ENCODE measurements around the gene CEP43. TPM values are rescaled to one million over a fixed set of nuclear protein-coding genes. Genes with fewer than 3 reads are reported as not detected.

CEP43 gene
- total RNA-seq, 1 donor from 2014 or later = 11.8 TPM

DNA sequence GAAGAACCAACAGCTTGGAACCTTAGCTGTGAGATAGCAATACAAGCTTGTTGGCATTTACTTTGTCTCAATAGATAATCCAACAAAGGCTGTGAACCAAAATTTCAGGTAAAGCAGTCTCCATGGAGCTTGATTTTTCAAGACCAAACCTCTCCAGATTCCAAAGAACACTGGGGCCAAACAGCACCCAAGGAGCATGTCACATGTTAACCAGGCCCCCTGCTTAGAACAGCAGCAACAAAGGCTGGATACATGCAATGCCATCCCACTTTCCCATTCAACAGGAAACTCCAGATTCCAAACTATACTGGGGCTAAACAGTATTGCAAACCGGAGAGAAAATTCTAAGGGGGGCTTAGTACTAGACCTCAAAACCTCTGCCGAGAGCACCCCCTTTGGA, 27.1 kb upstream of the CEP43 start:
- DNase-seq (ENCODE audit: low read depth) = no peak
- no peak for FAIRE-seq
- TF ChIP-seq, protein P1, sequence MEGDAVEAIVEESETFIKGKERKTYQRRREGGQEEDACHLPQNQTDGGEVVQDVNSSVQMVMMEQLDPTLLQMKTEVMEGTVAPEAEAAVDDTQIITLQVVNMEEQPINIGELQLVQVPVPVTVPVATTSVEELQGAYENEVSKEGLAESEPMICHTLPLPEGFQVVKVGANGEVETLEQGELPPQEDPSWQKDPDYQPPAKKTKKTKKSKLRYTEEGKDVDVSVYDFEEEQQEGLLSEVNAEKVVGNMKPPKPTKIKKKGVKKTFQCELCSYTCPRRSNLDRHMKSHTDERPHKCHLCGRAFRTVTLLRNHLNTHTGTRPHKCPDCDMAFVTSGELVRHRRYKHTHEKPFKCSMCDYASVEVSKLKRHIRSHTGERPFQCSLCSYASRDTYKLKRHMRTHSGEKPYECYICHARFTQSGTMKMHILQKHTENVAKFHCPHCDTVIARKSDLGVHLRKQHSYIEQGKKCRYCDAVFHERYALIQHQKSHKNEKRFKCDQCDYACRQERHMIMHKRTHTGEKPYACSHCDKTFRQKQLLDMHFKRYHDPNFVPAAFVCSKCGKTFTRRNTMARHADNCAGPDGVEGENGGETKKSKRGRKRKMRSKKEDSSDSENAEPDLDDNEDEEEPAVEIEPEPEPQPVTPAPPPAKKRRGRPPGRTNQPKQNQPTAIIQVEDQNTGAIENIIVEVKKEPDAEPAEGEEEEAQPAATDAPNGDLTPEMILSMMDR (IDR thresholded peaks at IDR 0.05; ENCODE audit: insufficient read depth, low read length, severe bottlenecking) = no peak
- Histone ChIP-seq H3K27me3 (ENCODE audit: control insufficient read depth, insufficient read depth, low read length) (no peaks in the 10 kb centered on the region), H3K4me3 (ENCODE audit: low read depth, low read length) (no peak overlapping the region), H3K36me3 (ENCODE audit: control insufficient read depth, insufficient read depth, low read length) (no peaks in the 10 kb centered on the region)

DNA sequence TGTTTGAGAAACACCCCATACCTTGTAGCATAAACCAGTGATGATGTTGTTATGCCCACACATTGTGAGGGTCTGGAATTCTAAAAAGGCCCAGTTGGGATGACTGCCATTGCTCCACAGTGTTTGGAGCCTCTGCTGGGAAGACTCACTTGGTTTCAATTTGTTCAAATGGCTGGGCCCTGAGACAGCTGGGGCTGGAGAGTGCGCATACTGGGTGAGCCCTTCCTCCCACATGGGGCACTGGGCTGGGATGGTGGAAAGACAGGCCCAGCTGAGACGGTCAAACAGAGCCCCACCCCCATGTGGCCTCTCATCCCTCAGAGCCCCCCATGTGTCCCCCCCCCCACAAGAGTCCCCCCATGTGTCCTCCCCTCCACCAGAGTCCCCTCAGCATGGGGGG, 22.6 kb upstream of the CEP43 start:
- FAIRE-seq (no peak), DNase-seq (ENCODE audit: low read depth) (no peak)
- TF ChIP-seq, protein P1 (IDR thresholded peaks at IDR 0.05; ENCODE audit: insufficient read depth, low read length, severe bottlenecking) = no peak
- Histone ChIP-seq H3K4me3 (ENCODE audit: low read depth, low read length) (no peak overlapping the region), H3K36me3 (ENCODE audit: control insufficient read depth, insufficient read depth, low read length) (no peaks in the 10 kb centered on the region), H3K27me3 (ENCODE audit: control insufficient read depth, insufficient read depth, low read length) (no peaks in the 10 kb centered on the region)

DNA sequence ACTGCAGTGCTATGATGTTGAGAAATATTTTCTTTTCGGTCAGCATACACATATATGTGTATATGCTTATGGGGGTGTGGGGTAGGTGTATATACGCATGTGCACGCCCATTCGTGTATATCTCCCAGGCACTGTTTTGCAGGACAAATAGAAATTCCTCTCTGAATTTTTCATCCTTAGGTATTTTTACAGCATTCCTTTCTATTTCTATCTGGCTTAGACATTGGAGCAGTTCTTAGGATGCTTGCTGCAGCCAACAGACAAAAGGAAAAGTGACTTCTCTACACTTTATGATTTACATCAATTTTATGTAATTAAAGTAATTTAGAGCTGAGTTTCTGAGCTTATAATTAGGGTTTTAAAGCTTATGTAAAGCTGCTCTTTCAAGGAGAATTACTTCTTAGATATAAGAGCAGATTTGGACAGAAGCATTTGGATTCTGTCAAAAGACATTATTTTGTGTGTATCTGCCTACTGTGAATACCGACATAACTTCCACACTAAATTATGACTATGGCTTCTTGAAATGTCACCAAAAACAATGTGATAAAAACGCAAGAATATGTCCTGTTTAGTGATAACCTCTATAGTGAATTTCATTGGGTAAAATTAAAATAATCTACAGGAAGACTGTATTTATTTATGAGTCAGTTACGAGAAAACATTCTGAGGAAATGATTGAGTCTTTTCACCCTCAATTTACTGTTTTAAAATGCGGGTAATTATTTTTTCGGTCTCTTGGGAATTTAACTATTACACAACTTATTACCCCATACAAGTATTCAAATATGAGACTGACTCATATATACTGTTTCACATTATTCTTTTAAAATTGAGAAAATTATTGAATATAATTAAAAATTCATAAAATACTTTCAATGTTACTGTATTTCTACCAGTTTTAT, 21.3 kb upstream of the CEP43 start:
- FAIRE-seq = no peak
- no peak for DNase-seq (ENCODE audit: low read depth)
- H3K27me3 ChIP-seq (ENCODE audit: control insufficient read depth, insufficient read depth, low read length) = no peaks in the 10 kb centered on the region
- no peaks in the 10 kb centered on the region for H3K36me3 ChIP-seq (ENCODE audit: control insufficient read depth, insufficient read depth, low read length)
- TF ChIP-seq, protein P1 (IDR thresholded peaks at IDR 0.05; ENCODE audit: insufficient read depth, low read length, severe bottlenecking) = no peak
- H3K4me3 ChIP-seq (ENCODE audit: low read depth, low read length) = no peak overlapping the region

GRCh38 chr6:166980738-166981137, 18.5 kb upstream of the CEP43 start:
- no peak for DNase-seq (ENCODE audit: low read depth)

DNA sequence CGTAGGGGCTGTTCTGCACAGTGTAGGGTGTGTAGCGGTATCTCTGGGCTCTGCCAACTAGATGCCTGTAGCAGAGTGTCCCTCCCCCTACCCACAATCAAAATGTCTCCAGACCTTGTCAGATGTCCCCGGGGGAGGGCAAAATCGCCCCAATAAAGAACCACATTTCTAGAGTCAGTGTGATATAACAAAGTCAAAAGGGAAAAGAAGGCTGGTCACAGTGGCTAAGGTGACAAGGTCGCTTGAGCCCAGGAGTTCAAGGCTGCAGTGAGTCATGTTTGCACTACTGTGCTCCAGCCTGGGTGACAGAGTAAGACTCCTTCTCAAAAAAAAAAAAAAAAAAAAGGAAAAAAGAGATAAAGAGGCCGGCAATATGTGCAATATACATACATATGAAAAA, 11.7 kb upstream of the CEP43 start:
- FAIRE-seq (no peak), DNase-seq (ENCODE audit: low read depth) (no peak)
- Histone ChIP-seq H3K36me3 (ENCODE audit: control insufficient read depth, insufficient read depth, low read length) (no peaks in the 10 kb centered on the region), H3K4me3 (ENCODE audit: low read depth, low read length) (no peak overlapping the region), H3K27me3 (ENCODE audit: control insufficient read depth, insufficient read depth, low read length) (no peaks in the 10 kb centered on the region)
- TF ChIP-seq, protein P1 (IDR thresholded peaks at IDR 0.05; ENCODE audit: insufficient read depth, low read length, severe bottlenecking) = no peak

More at GRCh38 chr6:166980738-166981137, 18.5 kb upstream of the CEP43 start:
- no peak overlapping the region for H3K4me3 ChIP-seq (ENCODE audit: low read depth, low read length)
- no peaks in the 10 kb centered on the region for H3K36me3 ChIP-seq (ENCODE audit: control insufficient read depth, insufficient read depth, low read length)
- no peaks in the 10 kb centered on the region for H3K27me3 ChIP-seq (ENCODE audit: control insufficient read depth, insufficient read depth, low read length)
- TF ChIP-seq, protein P1 (IDR thresholded peaks at IDR 0.05; ENCODE audit: insufficient read depth, low read length, severe bottlenecking) = no peak
- no peak for FAIRE-seq
